GM12874 (cell line): ENCODE data around the gene GNE.

Experiments used
- CTCF ChIP-seq: IDR thresholded peaks from 2 replicates; pipeline ENCODE4 v1.5.1; 2011; ENCODE audit warnings: low read depth, mild to moderate bottlenecking, control low read depth, low read length, moderate library complexity; ENCODE audit not compliant: insufficient read depth

Gene GNE

GRCh38 chr9:36292641-36293040 lies 34.4 kb upstream of the GNE start:
- no peak for TF ChIP-seq CTCF

DNA sequence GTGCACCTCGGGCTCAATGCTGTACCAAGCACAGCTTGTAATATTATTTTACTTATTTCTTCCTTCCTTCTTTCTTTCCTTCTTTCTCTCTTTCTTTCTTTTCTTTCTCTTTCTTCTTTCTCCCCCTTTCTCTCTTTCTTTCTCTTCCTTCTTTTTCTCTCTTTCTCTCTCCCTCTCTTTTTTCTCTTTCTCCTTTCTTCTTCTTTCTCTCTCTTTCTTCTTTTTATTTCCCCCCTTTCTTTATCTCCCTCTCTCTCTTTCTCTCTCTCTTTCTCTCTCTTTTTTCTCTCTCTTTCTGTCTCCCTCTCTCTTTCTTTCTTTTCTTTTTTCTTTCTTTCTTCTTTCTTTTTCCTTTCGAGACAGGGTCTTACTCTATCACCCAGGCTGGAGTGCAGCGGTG lies 32.7 kb upstream of the GNE start:
- no peak for TF ChIP-seq CTCF

DNA sequence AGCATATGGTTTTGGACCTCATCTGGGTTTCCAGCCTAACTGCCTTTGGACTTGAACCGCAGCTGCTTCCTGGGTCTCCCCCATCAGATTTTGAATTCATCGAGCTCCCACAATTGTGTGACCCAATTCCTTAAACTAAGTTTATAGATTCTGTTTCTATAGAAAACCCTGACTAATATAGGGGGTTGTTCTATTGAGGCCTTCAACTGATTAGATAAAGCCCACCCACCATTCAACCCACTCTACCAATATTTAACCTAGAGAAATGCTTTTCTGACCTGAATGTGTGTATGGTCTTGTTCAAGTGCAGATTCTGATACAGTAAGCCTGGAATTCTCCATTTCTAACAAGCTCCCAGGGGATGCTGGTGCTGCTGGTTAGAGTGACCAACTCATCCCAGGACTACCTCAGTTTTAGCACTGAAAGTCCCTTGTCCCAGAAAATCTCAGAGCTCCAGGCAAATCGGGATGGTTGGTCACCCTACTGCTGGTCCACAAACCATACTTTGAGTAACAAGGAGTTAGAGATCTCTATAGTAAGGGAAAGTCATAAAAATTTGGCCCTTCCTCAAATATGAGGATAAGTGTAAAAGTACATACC lies 31.7 kb upstream of the GNE start:
- no peak for TF ChIP-seq CTCF

DNA sequence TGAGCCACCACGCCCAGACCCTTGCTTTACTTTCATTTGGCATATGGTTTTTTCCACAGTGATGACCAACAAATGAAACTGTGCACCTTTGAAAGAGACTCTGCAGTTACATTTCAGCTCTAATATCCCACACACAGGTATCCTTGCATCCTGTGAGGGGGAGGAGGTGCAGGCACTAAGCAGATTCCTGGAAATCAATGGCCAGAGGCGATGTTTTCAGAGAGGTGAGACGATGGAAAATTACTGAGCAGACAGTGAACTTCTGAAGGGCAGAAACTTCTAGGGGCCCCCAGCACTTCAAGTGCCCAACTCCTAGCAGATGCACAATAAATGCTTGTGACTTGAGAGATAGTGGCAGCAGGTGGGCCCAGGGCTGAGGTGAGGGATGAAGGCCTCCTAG lies 29.8 kb upstream of the GNE start:
- no peak for TF ChIP-seq CTCF

GRCh38 chr9:36286388-36286787 lies 28.1 kb upstream of the GNE start:
- no peak for TF ChIP-seq CTCF

DNA sequence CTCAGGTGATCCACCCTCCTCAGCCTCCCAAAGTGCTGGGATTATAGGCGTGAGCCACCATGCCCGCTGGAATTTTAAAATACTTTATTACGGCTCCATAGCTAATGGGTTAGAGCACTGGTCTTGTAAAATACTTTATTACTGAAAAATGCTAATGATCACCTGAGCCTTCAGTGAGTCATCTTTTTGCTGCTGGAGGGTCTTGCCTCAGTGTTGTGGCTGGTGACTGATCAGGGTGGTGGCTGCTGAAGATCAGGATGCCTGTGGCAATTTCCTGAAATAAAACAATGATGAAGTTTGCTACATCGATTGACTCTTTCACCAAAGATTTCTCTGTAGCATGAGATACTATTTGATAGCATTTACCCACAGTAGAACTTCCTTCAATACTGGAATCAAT lies 26.0 kb upstream of the GNE start:
- no peak for TF ChIP-seq CTCF

DNA sequence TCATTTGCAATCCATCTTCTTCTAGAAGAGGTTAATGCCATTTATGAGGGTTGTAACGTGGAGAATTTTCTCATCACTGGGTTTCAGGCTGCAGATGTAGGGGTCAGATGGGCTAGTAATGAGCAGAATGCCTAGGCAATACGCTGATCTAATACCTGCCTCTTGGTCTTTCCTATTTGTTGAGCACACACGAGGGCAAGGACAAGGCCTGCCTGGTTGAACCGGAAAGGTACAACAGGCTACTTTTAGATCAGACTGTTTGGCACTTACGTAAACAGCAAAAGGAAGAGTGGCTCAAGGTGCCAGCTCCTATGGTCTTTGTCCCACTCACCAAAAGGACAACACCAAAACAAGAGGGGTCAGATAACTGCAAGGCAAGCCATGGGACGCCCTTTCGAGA lies 24.0 kb upstream of the GNE start:
- no peak for TF ChIP-seq CTCF
